Neural progenitor cell (in vitro differentiated cells): Measurements from ENCODE around the gene SNX9. TPM values are rescaled to one million over a fixed set of nuclear protein-coding genes. Genes with fewer than 3 reads are reported as not detected.

ENCODE experiments used
- DNase-seq: peaks from one replicate; pipeline ENCODE4 v3.0.0-alpha.2; 2016; ENCODE audit warnings: low spot score
- H2AFZ ChIP-seq: fragments of 200-600 bp; sonication (generic); replicated peaks from 2 replicates; pipeline ENCODE4 v1.6.1; 2016; ENCODE audit warnings: antibody characterized with exemption
- H3F3A ChIP-seq: fragments of 200-600 bp; sonication (generic); 2 replicates; pipeline ENCODE4 v1.6.1; 2016; ENCODE audit warnings: antibody characterized with exemption, low read depth
- H3K27ac ChIP-seq: fragments of 200-600 bp; sonication (generic); 2 replicates; pipeline ENCODE4 v1.5.1; 2016; ENCODE audit warnings: mild to moderate bottlenecking
- H3K27me3 ChIP-seq: fragments of 200-600 bp; sonication (generic); 2 replicates; pipeline ENCODE4 v1.6.1; 2016; ENCODE audit warnings: mild to moderate bottlenecking, moderate library complexity
- H3K36me3 ChIP-seq: fragments of 200-600 bp; sonication (generic); 2 replicates; pipeline ENCODE4 v1.5.1; 2016
- H3K4me1 ChIP-seq: fragments of 200-600 bp; sonication (generic); 2 replicates; pipeline ENCODE4 v1.6.1; 2016; ENCODE audit warnings: mixed run types
- H3K4me2 ChIP-seq: fragments of 200-600 bp; sonication (generic); 2 replicates; pipeline ENCODE4 v1.6.1; 2016
- H3K4me3 ChIP-seq: fragments of 200-600 bp; sonication (generic); 2 replicates; pipeline ENCODE4 v1.5.1; 2016
- H3K79me2 ChIP-seq: fragments of 200-600 bp; sonication (generic); 2 replicates; pipeline ENCODE4 v1.6.1; 2016; ENCODE audit warnings: low read depth
- H3K9ac ChIP-seq: fragments of 200-600 bp; sonication (generic); 2 replicates; pipeline ENCODE4 v1.6.1; 2016
- H3K9me3 ChIP-seq: fragments of 200-600 bp; sonication (generic); 2 replicates; pipeline ENCODE4 v1.5.1; 2016; ENCODE audit warnings: low read depth
- H4K20me1 ChIP-seq: fragments of 200-600 bp; sonication (generic); 2 replicates; pipeline ENCODE4 v1.6.1; 2016; ENCODE audit warnings: low read depth
- H3K27ac Mint-ChIP-seq: 3 replicates; pipeline ENCODE4 v1.8.0; 2021; ENCODE audit warnings: mixed read lengths
- H3K27me3 Mint-ChIP-seq: 2 replicates; pipeline ENCODE4 v1.8.0; 2022; ENCODE audit warnings: low read depth, mild to moderate bottlenecking, inconsistent platforms, moderate library complexity, mixed read lengths; ENCODE audit not compliant: insufficient read depth
- H3K36me3 Mint-ChIP-seq: 3 replicates; pipeline ENCODE4 v1.8.0; 2021; ENCODE audit warnings: mixed read lengths
- H3K4me1 Mint-ChIP-seq: 3 replicates; pipeline ENCODE4 v1.8.0; 2021; ENCODE audit warnings: mixed read lengths
- H3K4me3 Mint-ChIP-seq: 3 replicates; pipeline ENCODE4 v1.8.0; 2021; ENCODE audit warnings: mild to moderate bottlenecking, moderate library complexity, mixed read lengths
- H3K9me3 Mint-ChIP-seq: 3 replicates; pipeline ENCODE4 v1.8.0; 2020; ENCODE audit warnings: mixed read lengths
- EZH2 ChIP-seq: fragments of 200-600 bp; sonication (generic); IDR thresholded peaks from 2 replicates; pipeline ENCODE4 v1.6.1; 2017; ENCODE audit warnings: antibody characterized with exemption, mild to moderate bottlenecking, moderate library complexity
- EZH2phosphoT487 ChIP-seq: fragments of 200-600 bp; sonication (generic); IDR thresholded peaks from 2 replicates; pipeline ENCODE4 v1.6.1; 2017; ENCODE audit warnings: antibody characterized with exemption
- total RNA-seq: library from RNA; depleted of rRNA; stranded (reverse); fragments of >200 nt; gene quantifications from 2 replicates; pipeline ENCODE4 v1.2.3, GENCODE V29; 2015; ENCODE audit warnings: low replicate concordance
- TF ChIP-seq, protein P1 (sequence below): fragments of 200-600 bp; sonication (generic); IDR thresholded peaks from 2 replicates; pipeline ENCODE4 v1.5.1; 2017; ENCODE audit warnings: antibody characterized with exemption, mild to moderate bottlenecking

Gene SNX9
- total RNA-seq, 1 donor from 2014 or later = 17.8 TPM

DNA sequence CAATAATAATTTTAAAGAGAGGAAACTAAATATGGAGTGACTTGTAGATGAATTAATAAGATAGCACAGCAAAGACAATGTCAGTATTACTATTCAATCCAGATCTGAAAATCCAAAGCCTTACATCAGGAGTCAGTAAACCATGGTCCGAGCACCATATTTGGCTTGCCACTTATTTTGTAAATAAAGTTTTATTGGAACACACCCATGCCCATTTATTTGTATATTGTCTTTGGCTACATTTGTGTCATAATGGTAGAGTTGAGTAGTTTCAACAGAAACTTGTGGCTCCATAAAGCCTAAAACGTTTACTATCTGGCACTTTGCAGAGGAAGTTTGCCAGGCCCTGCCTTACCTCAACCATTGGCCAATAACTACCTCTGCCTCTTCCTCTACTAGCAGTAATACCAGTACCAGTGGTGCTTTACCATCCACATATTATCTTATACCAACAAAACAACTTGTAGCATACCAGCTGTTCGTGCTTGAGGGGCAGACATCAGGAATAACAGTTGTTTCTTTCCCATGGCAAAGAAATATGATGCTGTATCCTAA is 106.8 kb downstream of the SNX9 start:
- Histone ChIP-seq H3K4me2 (no peak overlapping the region), H2AFZ (no peak overlapping the region), H3K9ac (no peak overlapping the region), H3K4me1 (no peaks in the 10 kb centered on the region), H3K9me3 (no peaks in the 10 kb centered on the region), H3K36me3 (no peaks in the 10 kb centered on the region), H3K79me2 (no peaks in the 10 kb centered on the region), H3K4me3 (no peak overlapping the region), H3K27ac (no peak overlapping the region), H3F3A (no peaks in the 10 kb centered on the region), H3K27me3 (no peaks in the 10 kb centered on the region), H4K20me1 (no peaks in the 10 kb centered on the region)
- H3K27ac Mint-ChIP-seq = no peak overlapping the region
- peaks cover 29% of the 10 kb centered on the region for H3K36me3 Mint-ChIP-seq
- H3K9me3 Mint-ChIP-seq = no peaks in the 10 kb centered on the region
- TF ChIP-seq, protein P1, sequence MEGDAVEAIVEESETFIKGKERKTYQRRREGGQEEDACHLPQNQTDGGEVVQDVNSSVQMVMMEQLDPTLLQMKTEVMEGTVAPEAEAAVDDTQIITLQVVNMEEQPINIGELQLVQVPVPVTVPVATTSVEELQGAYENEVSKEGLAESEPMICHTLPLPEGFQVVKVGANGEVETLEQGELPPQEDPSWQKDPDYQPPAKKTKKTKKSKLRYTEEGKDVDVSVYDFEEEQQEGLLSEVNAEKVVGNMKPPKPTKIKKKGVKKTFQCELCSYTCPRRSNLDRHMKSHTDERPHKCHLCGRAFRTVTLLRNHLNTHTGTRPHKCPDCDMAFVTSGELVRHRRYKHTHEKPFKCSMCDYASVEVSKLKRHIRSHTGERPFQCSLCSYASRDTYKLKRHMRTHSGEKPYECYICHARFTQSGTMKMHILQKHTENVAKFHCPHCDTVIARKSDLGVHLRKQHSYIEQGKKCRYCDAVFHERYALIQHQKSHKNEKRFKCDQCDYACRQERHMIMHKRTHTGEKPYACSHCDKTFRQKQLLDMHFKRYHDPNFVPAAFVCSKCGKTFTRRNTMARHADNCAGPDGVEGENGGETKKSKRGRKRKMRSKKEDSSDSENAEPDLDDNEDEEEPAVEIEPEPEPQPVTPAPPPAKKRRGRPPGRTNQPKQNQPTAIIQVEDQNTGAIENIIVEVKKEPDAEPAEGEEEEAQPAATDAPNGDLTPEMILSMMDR = no peak
- TF ChIP-seq EZH2phosphoT487 (no peak), EZH2 (no peak)
- DNase-seq = no peak
- H3K4me3 Mint-ChIP-seq = no peak overlapping the region
- H3K4me1 Mint-ChIP-seq = no peaks in the 10 kb centered on the region
- H3K27me3 Mint-ChIP-seq = peaks cover 3% of the 10 kb centered on the region

DNA sequence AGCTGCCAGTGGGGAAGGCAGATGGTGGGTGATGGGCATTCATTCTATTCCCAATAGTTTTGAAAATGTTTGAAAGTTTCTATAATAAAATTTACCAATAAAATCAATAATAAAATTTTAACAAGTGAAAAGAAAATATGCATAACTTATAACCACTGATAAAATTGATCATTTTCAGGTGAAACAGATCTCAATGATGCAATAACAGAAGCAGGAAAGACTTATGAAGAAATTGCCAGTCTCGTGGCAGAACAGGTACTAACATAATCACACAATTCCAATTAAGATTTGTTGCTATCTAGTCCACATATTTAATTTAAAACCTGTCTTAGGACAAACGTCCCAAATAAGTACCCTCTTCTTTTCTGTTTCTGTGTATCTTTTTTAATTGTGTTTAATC is 112.7 kb downstream of the SNX9 start:
- H3K4me2 ChIP-seq = no peak overlapping the region
- Mint-ChIP-seq H3K36me3 (peaks cover 24% of the 10 kb centered on the region), H3K4me3 (no peak overlapping the region), H3K27me3 (peaks cover 4% of the 10 kb centered on the region), H3K27ac (no peak overlapping the region), H3K4me1 (peaks cover 8% of the 10 kb centered on the region), H3K9me3 (no peaks in the 10 kb centered on the region)
- no peak overlapping the region for H3K27ac ChIP-seq
- no peaks in the 10 kb centered on the region for H4K20me1 ChIP-seq
- H3F3A ChIP-seq = no peaks in the 10 kb centered on the region
- H3K9ac ChIP-seq = no peak overlapping the region
- H3K36me3 ChIP-seq = peaks cover 8% of the 10 kb centered on the region
- no peak for DNase-seq
- H3K4me1 ChIP-seq = no peaks in the 10 kb centered on the region
- H3K27me3 ChIP-seq = no peaks in the 10 kb centered on the region
- no peaks in the 10 kb centered on the region for H3K9me3 ChIP-seq
- H3K79me2 ChIP-seq = no peaks in the 10 kb centered on the region
- no peak overlapping the region for H2AFZ ChIP-seq
- no peak overlapping the region for H3K4me3 ChIP-seq
- TF ChIP-seq, protein P1 = no peak
- TF ChIP-seq EZH2 (no peak), EZH2phosphoT487 (no peak)

DNA sequence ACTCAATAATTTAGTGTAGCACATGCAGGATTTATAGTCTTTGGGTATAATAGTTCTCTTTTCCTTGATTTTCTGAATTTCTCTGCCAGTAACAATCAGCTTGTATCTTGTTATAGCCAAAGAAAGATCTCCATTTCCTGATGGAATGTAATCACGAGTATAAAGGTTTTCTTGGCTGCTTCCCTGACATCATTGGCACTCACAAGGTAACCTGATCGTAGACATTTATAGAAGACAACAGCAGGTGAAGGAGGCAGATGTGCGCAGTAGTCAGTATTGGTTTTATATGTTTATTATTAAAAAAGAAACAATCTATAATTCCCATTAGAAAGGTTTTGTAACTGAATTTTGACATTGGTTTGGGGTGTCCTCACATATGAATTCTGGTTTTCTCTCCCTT is 114.3 kb downstream of the SNX9 start:
- peaks cover 8% of the 10 kb centered on the region for H3K36me3 ChIP-seq

More for the DNA sequence above, 114.3 kb downstream of the SNX9 start:
- Histone ChIP-seq H3K27ac (no peak overlapping the region), H2AFZ (no peak overlapping the region), H3F3A (no peaks in the 10 kb centered on the region), H3K4me2 (no peak overlapping the region), H3K9ac (no peak overlapping the region), H3K4me3 (no peak overlapping the region), H3K79me2 (no peaks in the 10 kb centered on the region), H3K27me3 (no peaks in the 10 kb centered on the region), H4K20me1 (no peaks in the 10 kb centered on the region), H3K4me1 (no peaks in the 10 kb centered on the region), H3K9me3 (no peaks in the 10 kb centered on the region)
- no peak for DNase-seq
- Mint-ChIP-seq H3K27me3 (peaks cover 4% of the 10 kb centered on the region), H3K36me3 (peaks cover 23% of the 10 kb centered on the region), H3K4me1 (peaks cover 8% of the 10 kb centered on the region), H3K27ac (no peak overlapping the region), H3K9me3 (no peaks in the 10 kb centered on the region), H3K4me3 (no peak overlapping the region)
- TF ChIP-seq, protein P1 = no peak
- TF ChIP-seq EZH2phosphoT487 (no peak), EZH2 (no peak)
